H9 (cell line): ENCODE data around the gene COMT. TPM values are rescaled to one million over a fixed set of nuclear protein-coding genes. Genes with fewer than 3 reads are reported as not detected.

Experiments used
- DNase-seq: peaks from one replicate; pipeline ENCODE4 v3.0.0-alpha.2; 2017
- H2AFZ ChIP-seq: one replicate; pipeline ENCODE4 v1.6.1; 2013; ENCODE audit warnings: mild to moderate bottlenecking, low read length, control low read depth, moderate library complexity
- H2AK5ac ChIP-seq: 2 replicates; pipeline ENCODE4 v1.6.1; 2013; ENCODE audit warnings: low read length, control low read depth, mixed read lengths; ENCODE audit not compliant: insufficient read length
- H2BK120ac ChIP-seq: one replicate; pipeline ENCODE4 v1.6.1; 2013; ENCODE audit warnings: low read depth, mild to moderate bottlenecking, low read length, control low read depth, inconsistent platforms; ENCODE audit not compliant: poor library complexity, severe bottlenecking
- H2BK12ac ChIP-seq: 2 replicates; pipeline ENCODE4 v1.6.1; 2013; ENCODE audit warnings: low read length, control low read depth, mixed read lengths, low read depth; ENCODE audit not compliant: insufficient read length
- H2BK15ac ChIP-seq: 2 replicates; pipeline ENCODE4 v1.6.1; 2013; ENCODE audit warnings: low read depth, low read length, control low read depth
- H2BK20ac ChIP-seq: one replicate; pipeline ENCODE4 v1.6.1; 2013; ENCODE audit warnings: low read depth, mild to moderate bottlenecking, low read length, control low read depth, inconsistent platforms; ENCODE audit not compliant: poor library complexity, severe bottlenecking
- H2BK5ac ChIP-seq: 2 replicates; pipeline ENCODE4 v1.6.1; 2013; ENCODE audit warnings: low read length, control low read depth, mixed read lengths; ENCODE audit not compliant: insufficient read length
- H3K14ac ChIP-seq: 2 replicates; pipeline ENCODE4 v1.6.1; 2013; ENCODE audit warnings: low read length, control low read depth; ENCODE audit not compliant: insufficient read depth
- H3K18ac ChIP-seq: 2 replicates; pipeline ENCODE4 v1.6.1; 2013; ENCODE audit warnings: low read depth, mild to moderate bottlenecking, mixed read lengths, low read length, control low read depth; ENCODE audit not compliant: insufficient read length
- H3K23ac ChIP-seq: 2 replicates; pipeline ENCODE4 v1.6.1; 2013; ENCODE audit warnings: low read length, control low read depth, mixed read lengths, low read depth; ENCODE audit not compliant: insufficient read length
- H3K23me2 ChIP-seq: 2 replicates; pipeline ENCODE4 v1.6.1; 2013; ENCODE audit warnings: low read depth, mild to moderate bottlenecking, mixed read lengths, low read length, control low read depth; ENCODE audit not compliant: insufficient read length, poor library complexity, severe bottlenecking
- H3K27ac ChIP-seq: 2 replicates; pipeline ENCODE4 v1.5.1; 2013; ENCODE audit warnings: low read length, control low read depth, mixed read lengths, low read depth; ENCODE audit not compliant: insufficient read length
- H3K27me3 ChIP-seq: 2 replicates; pipeline ENCODE4 v1.6.1; 2013; ENCODE audit warnings: low read length, control low read depth, inconsistent platforms; ENCODE audit not compliant: insufficient read depth
- H3K4ac ChIP-seq: 2 replicates; pipeline ENCODE4 v1.6.1; 2013; ENCODE audit warnings: low read depth, mild to moderate bottlenecking, control low read depth, inconsistent platforms, low read length, moderate library complexity
- H3K4me1 ChIP-seq: 2 replicates; pipeline ENCODE4 v1.6.1; 2013; ENCODE audit warnings: low read length, control low read depth, inconsistent platforms; ENCODE audit not compliant: insufficient read depth
- H3K4me2 ChIP-seq: 2 replicates; pipeline ENCODE4 v1.6.1; 2013; ENCODE audit warnings: low read length, control low read depth, mixed read lengths; ENCODE audit not compliant: insufficient read length, insufficient read depth
- H3K56ac ChIP-seq: 2 replicates; pipeline ENCODE4 v1.6.1; 2013; ENCODE audit warnings: low read depth, mild to moderate bottlenecking, mixed read lengths, low read length, control low read depth; ENCODE audit not compliant: insufficient read length
- H3K79me1 ChIP-seq: 2 replicates; pipeline ENCODE4 v1.6.1; 2013; ENCODE audit warnings: low read depth, mild to moderate bottlenecking, moderate library complexity, low read length, control low read depth, inconsistent platforms; ENCODE audit not compliant: insufficient read depth, poor library complexity, severe bottlenecking
- H3K79me2 ChIP-seq: 2 replicates; pipeline ENCODE4 v1.6.1; 2013; ENCODE audit warnings: low read length, control low read depth, inconsistent platforms; ENCODE audit not compliant: insufficient read depth
- H3K9ac ChIP-seq: 2 replicates; pipeline ENCODE4 v1.6.1; 2013; ENCODE audit warnings: low read length, control low read depth, mixed read lengths; ENCODE audit not compliant: insufficient read length; ENCODE audit errors: extremely low read depth
- H3K9me3 ChIP-seq: one replicate; pipeline ENCODE4 v1.6.1; 2013; ENCODE audit warnings: low read depth, low read length, inconsistent platforms; ENCODE audit not compliant: control insufficient read depth
- H3T11ph ChIP-seq: one replicate; pipeline ENCODE4 v1.6.1; 2013; ENCODE audit warnings: mild to moderate bottlenecking, low read length, control low read depth, inconsistent platforms
- H4K20me1 ChIP-seq: one replicate; pipeline ENCODE4 v1.6.1; 2013; ENCODE audit not compliant: control insufficient read depth, insufficient read length, insufficient read depth
- H4K5ac ChIP-seq: 2 replicates; pipeline ENCODE4 v1.6.1; 2013; ENCODE audit warnings: low read depth, mild to moderate bottlenecking, mixed read lengths, low read length, control low read depth; ENCODE audit not compliant: insufficient read length
- H4K8ac ChIP-seq: replicated peaks from 2 replicates; pipeline ENCODE4 v1.6.1; 2013; ENCODE audit warnings: low read length, control low read depth, mixed read lengths, low read depth; ENCODE audit not compliant: insufficient read length
- H4K91ac ChIP-seq: 2 replicates; pipeline ENCODE4 v1.6.1; 2013; ENCODE audit warnings: low read depth, mild to moderate bottlenecking, moderate library complexity, mixed read lengths, low read length, control low read depth; ENCODE audit not compliant: insufficient read length
- H3K27ac Mint-ChIP-seq, 3 experiments: 2 replicates in 2 of 3; 3 replicates in 1 of 3; pipeline ENCODE4 v1.8.0; 2020 to 2021; ENCODE audit warnings: mixed read lengths in 3 of 3, mild to moderate bottlenecking in 1 of 3, moderate library complexity in 1 of 3
- H3K27me3 Mint-ChIP-seq: 2 replicates; pipeline ENCODE4 v1.8.0; 2021; ENCODE audit warnings: low read depth, mild to moderate bottlenecking, moderate library complexity, mixed read lengths
- H3K36me3 Mint-ChIP-seq, 3 experiments: 2 replicates in 2 of 3; 3 replicates in 1 of 3; pipeline ENCODE4 v1.8.0; 2020 to 2021; ENCODE audit warnings: low read depth in 3 of 3, mixed read lengths in 3 of 3; ENCODE audit not compliant: insufficient read depth in 1 of 3
- H3K4me1 Mint-ChIP-seq, 2 experiments: 2 replicates each; pipeline ENCODE4 v1.8.0; 2020; ENCODE audit warnings: mixed read lengths in 2 of 2
- H3K4me3 Mint-ChIP-seq, 2 experiments: 2 replicates in 1 of 2; 3 replicates in 1 of 2; pipeline ENCODE4 v1.8.0; 2020 to 2021; ENCODE audit warnings: mild to moderate bottlenecking in 2 of 2, mixed read lengths in 2 of 2, moderate library complexity in 1 of 2
- H3K9me3 Mint-ChIP-seq, 2 experiments: 2 replicates in 1 of 2; 3 replicates in 1 of 2; pipeline ENCODE4 v1.8.0; 2020; ENCODE audit warnings: mild to moderate bottlenecking in 2 of 2, mixed read lengths in 2 of 2, moderate library complexity in 1 of 2
- CTCF ChIP-seq: fragments of 200-600 bp; sonication (generic); conservative IDR thresholded peaks from 3 replicates; pipeline ENCODE4 v1.8.0; 2021; ENCODE audit warnings: antibody characterized with exemption, mild to moderate bottlenecking
- WGBS: extraction: QIAGEN DNeasy Blood & Tissue Kit; methylation state at CpG from one replicate; pipeline ENCODE4 v1.1.7; 2013; ENCODE audit warnings: missing lambda C conversion rate, low lambda C conversion rate, mixed read lengths; ENCODE audit not compliant: insufficient read length; ENCODE audit errors: extremely low coverage; 5-methylcytosine and 5-hydroxymethylcytosine counted together
- total RNA-seq: library from RNA; stranded (reverse); gene quantifications from 2 replicates; pipeline ENCODE4 v1.2.1, GENCODE V29; 2021

The COMT gene
- total RNA-seq, 1 experiment from 2014 or later, result 42.2 TPM

- Histone ChIP-seq H3K23ac (no peak overlapping the region), H3K56ac (no peak overlapping the region), H4K8ac (no peak overlapping the region), H3K23me2 (no peaks in the 10 kb centered on the region), H2BK20ac (no peak overlapping the region), H4K20me1 (peaks cover 3% of the 10 kb centered on the region), H3K4ac (no peak overlapping the region), H2AFZ (no peak overlapping the region), H3K79me1 (peaks cover 4% of the 10 kb centered on the region), H3K14ac (no peak overlapping the region; the same call in 1 of the 2 replicates), H2AK5ac (no peak overlapping the region), H3K9ac (no peak overlapping the region), H3K79me2 (no peaks in the 10 kb centered on the region), H2BK15ac (no peak overlapping the region), H4K5ac (no peak overlapping the region), H4K91ac (no peak overlapping the region), H3K4me2 (no peak overlapping the region), H2BK120ac (no peak overlapping the region), H2BK5ac (no peak overlapping the region), H3K18ac (no peak overlapping the region), H2BK12ac (no peak overlapping the region), H3K27me3 (no peaks in the 10 kb centered on the region), H3K9me3 (no peaks in the 10 kb centered on the region), H3K4me1 (no peaks in the 10 kb centered on the region; the same call in 1 of the 2 replicates), H3K27ac (no peak overlapping the region), H3T11ph (no peak overlapping the region)
- no peak for TF ChIP-seq CTCF
- Mint-ChIP-seq H3K4me3 (peak overlapping the region in 1 of 2 experiments; percentile 29; a peak in 2 of 5 replicates), H3K27me3 (no peaks in the 10 kb centered on the region), H3K4me1 (peaks cover 5 to 20% of the 10 kb centered on the region in 2 experiments; a peak in 3 of 4 replicates), H3K9me3 (no peaks in the 10 kb centered on the region; a peak in 1 of 5 replicates), H3K36me3 (no peaks in the 10 kb centered on the region; a peak in 1 of 7 replicates), H3K27ac (no peak overlapping the region)
- no peak for DNase-seq
- WGBS, result no CpG with 5 or more reads among the region's 18 CpGs
These were observed 47.6 kb downstream of the COMT start for GRCh38 chr22:19988965-19989724.
